ENCODE results near the gene TMEM229A.

DNA sequence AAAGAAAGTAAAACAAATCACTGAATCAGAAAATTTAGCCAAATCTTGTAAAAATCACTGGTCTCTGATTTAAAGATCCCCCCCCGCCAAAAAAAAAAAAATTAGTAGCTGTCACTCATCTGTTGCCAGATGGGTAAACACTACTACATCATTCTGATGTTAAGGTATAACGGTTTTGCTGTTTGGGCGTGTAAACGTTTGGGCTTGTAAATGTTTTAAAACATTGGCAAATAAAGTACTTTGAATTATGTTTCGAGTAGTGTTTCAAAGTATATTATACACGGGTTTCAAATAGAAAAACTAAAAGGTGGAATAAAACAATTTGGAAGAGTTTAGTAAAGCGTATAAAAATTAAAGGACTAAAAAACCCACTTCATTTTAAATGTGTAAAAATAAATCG is 1.5 kb downstream of the TMEM229A start:
- TF ChIP-seq POLR2A (IDR thresholded peaks at IDR 0.05; ENCODE audit: low read depth, low read length) (no peak), TAF1 (IDR thresholded peaks at IDR 0.05; ENCODE audit: low read depth, low read length) (no peak), POLR2AphosphoS5 (IDR thresholded peaks at IDR 0.05; ENCODE audit: low read depth, low read length) (no peak), POU2F2 (IDR thresholded peaks at IDR 0.05; ENCODE audit: low read depth, low read length) (no peak), PAX5 (IDR thresholded peaks at IDR 0.05; ENCODE audit: insufficient read depth, low read length, severe bottlenecking) (no peak), SPI1 (IDR thresholded peaks at IDR 0.05; ENCODE audit: low read depth, low read length) (no peak)
